HG03025 (cell line): ENCODE measurements around the gene ATP10A.

Source experiments
- ATAC-seq: cut with Tn5 transposase; IDR thresholded peaks from one replicate; pipeline ENCODE4 v1.9.1; 2021; ENCODE audit warnings: mild to moderate bottlenecking, moderate library complexity; ENCODE audit not compliant: unreplicated experiment, low FRiP score

The ATP10A gene

GRCh38 chr15:25797936-25798901 is 64.9 kb downstream of the ATP10A start:
- ATAC-seq: no peak

- ATAC-seq: no peak
These were observed 65.6 kb downstream of the ATP10A start for GRCh38 chr15:25797511-25797935.

- no peak for ATAC-seq
These were observed 66.1 kb downstream of the ATP10A start for GRCh38 chr15:25797035-25797434.

- ATAC-seq: no peak
These were observed 66.7 kb downstream of the ATP10A start for GRCh38 chr15:25796395-25796794.

- ATAC-seq: no peak
These were observed 67.4 kb downstream of the ATP10A start for GRCh38 chr15:25795712-25796111.

- ATAC-seq: no peak
These were observed 68.1 kb downstream of the ATP10A start for GRCh38 chr15:25795061-25795460.

- peak; percentile 87 for ATAC-seq
These were observed 69.6 kb downstream of the ATP10A start for GRCh38 chr15:25793354-25794050.

GRCh38 chr15:25792128-25792527 is 71.0 kb downstream of the ATP10A start:
- no peak for ATAC-seq

GRCh38 chr15:25790000-25790660 is 73.0 kb downstream of the ATP10A start:
- ATAC-seq: no peak

- no peak for ATAC-seq
These were observed 73.5 kb downstream of the ATP10A start for GRCh38 chr15:25789616-25789999.

GRCh38 chr15:25789211-25789610 is 73.9 kb downstream of the ATP10A start:
- ATAC-seq: no peak

- no peak for ATAC-seq
These were observed 75.1 kb downstream of the ATP10A start for GRCh38 chr15:25787855-25788520.

- ATAC-seq: no peak
These were observed 75.7 kb downstream of the ATP10A start for GRCh38 chr15:25787381-25787780.

GRCh38 chr15:25786040-25786439 is 77.1 kb downstream of the ATP10A start:
- ATAC-seq: no peak

- ATAC-seq: no peak
These were observed 77.5 kb downstream of the ATP10A start for GRCh38 chr15:25785641-25786025.

GRCh38 chr15:25784876-25785640 is 78.1 kb downstream of the ATP10A start:
- no peak for ATAC-seq

GRCh38 chr15:25783607-25784540 is 79.3 kb downstream of the ATP10A start:
- ATAC-seq: no peak

GRCh38 chr15:25783134-25783533 is 80.0 kb downstream of the ATP10A start:
- ATAC-seq: no peak
